Neuronal stem cell (in vitro differentiated cells): ENCODE measurements around the gene CCDC93.

Experiments used
- DNase-seq: peaks from one replicate; pipeline ENCODE4 v3.0.0-alpha.2; 2013; ENCODE audit warnings: low spot score
- H2AFZ ChIP-seq: one replicate; pipeline ENCODE4 v1.6.1; 2013; ENCODE audit warnings: mild to moderate bottlenecking, low read length, inconsistent platforms
- H2AK5ac ChIP-seq: 2 replicates; pipeline ENCODE4 v1.6.1; 2013; ENCODE audit warnings: low read depth, mild to moderate bottlenecking, inconsistent platforms, low read length, moderate library complexity, mixed read lengths
- H2BK120ac ChIP-seq: 2 replicates; pipeline ENCODE4 v1.6.1; 2013; ENCODE audit warnings: low read depth, mild to moderate bottlenecking, inconsistent platforms, low read length, moderate library complexity, mixed read lengths
- H2BK12ac ChIP-seq: one replicate; pipeline ENCODE4 v1.6.1; 2013; ENCODE audit warnings: low read length, inconsistent platforms
- H2BK15ac ChIP-seq: 2 replicates; pipeline ENCODE4 v1.6.1; 2013; ENCODE audit warnings: mild to moderate bottlenecking, low read length, inconsistent platforms, mixed read lengths
- H2BK5ac ChIP-seq: one replicate; pipeline ENCODE4 v1.6.1; 2013; ENCODE audit warnings: inconsistent platforms, mild to moderate bottlenecking, low read length, moderate library complexity
- H3K14ac ChIP-seq: one replicate; pipeline ENCODE4 v1.6.1; 2013; ENCODE audit warnings: low read length, inconsistent platforms
- H3K18ac ChIP-seq: 2 replicates; pipeline ENCODE4 v1.6.1; 2013; ENCODE audit warnings: low read length, inconsistent platforms
- H3K23ac ChIP-seq: 2 replicates; pipeline ENCODE4 v1.6.1; 2013; ENCODE audit warnings: low read depth, mild to moderate bottlenecking, mixed read lengths, low read length, inconsistent platforms; ENCODE audit not compliant: poor library complexity
- H3K27ac ChIP-seq: replicated peaks from 3 replicates; pipeline ENCODE4 v1.5.1; 2013; ENCODE audit warnings: low read length, inconsistent platforms
- H3K27me3 ChIP-seq, 3 experiments: 2 replicates each; pipeline ENCODE4 v1.6.1; 2013; ENCODE audit warnings: low read length in 3 of 3, mild to moderate bottlenecking in 2 of 3, inconsistent platforms in 1 of 3, low read depth in 1 of 3, mixed read lengths in 1 of 3, moderate library complexity in 1 of 3; ENCODE audit not compliant: control insufficient read depth in 3 of 3, insufficient read depth in 3 of 3
- H3K36me3 ChIP-seq, 2 donors: replicated peaks in 1 of 2; 2 replicates each; pipeline ENCODE4 v1.6.1; 2013; ENCODE audit warnings: low read length in 2 of 2; ENCODE audit not compliant: control insufficient read depth in 2 of 2, insufficient read depth in 2 of 2
- H3K4ac ChIP-seq: 2 replicates; pipeline ENCODE4 v1.6.1; 2013; ENCODE audit warnings: inconsistent platforms, mild to moderate bottlenecking, low read length, moderate library complexity
- H3K4me1 ChIP-seq, 2 donors: 1 replicate in 1 of 2; 2 replicates in 1 of 2; pipeline ENCODE4 v1.6.1; 2013; ENCODE audit warnings: low read length in 2 of 2, low read depth in 1 of 2; ENCODE audit not compliant: control insufficient read depth in 2 of 2, insufficient read depth in 1 of 2
- H3K4me2 ChIP-seq: one replicate; pipeline ENCODE4 v1.6.1; 2013; ENCODE audit warnings: mild to moderate bottlenecking, low read length, inconsistent platforms; ENCODE audit not compliant: insufficient read depth, poor library complexity, severe bottlenecking
- H3K4me3 ChIP-seq, 2 donors: 2 replicates each; pipeline ENCODE4 v1.5.1; 2013; ENCODE audit warnings: low read length in 2 of 2, mild to moderate bottlenecking in 2 of 2, inconsistent platforms in 1 of 2, moderate library complexity in 1 of 2
- H3K79me1 ChIP-seq: one replicate; pipeline ENCODE4 v1.6.1; 2013; ENCODE audit warnings: low read depth, mild to moderate bottlenecking, inconsistent platforms, low read length, moderate library complexity
- H3K9ac ChIP-seq: one replicate; pipeline ENCODE4 v1.6.1; 2013; ENCODE audit warnings: mild to moderate bottlenecking, low read depth, low read length, inconsistent platforms; ENCODE audit not compliant: poor library complexity
- H3K9me3 ChIP-seq, 2 donors: replicated peaks in 1 of 2; 2 replicates each; pipeline versions ENCODE3 to v1.6.1; 2013; ENCODE audit warnings: low read length in 2 of 2, mild to moderate bottlenecking in 2 of 2, inconsistent platforms in 1 of 2, low read depth in 1 of 2, mixed read lengths in 1 of 2, moderate library complexity in 1 of 2; ENCODE audit not compliant: control insufficient read depth in 2 of 2, insufficient read depth in 1 of 2
- H4K8ac ChIP-seq: one replicate; pipeline ENCODE4 v1.6.1; 2013; ENCODE audit warnings: low read depth, mild to moderate bottlenecking, inconsistent platforms, low read length, moderate library complexity
- H4K91ac ChIP-seq: one replicate; pipeline ENCODE4 v1.6.1; 2013; ENCODE audit warnings: low read length, low read depth, mild to moderate bottlenecking, inconsistent platforms; ENCODE audit not compliant: poor library complexity
- WGBS, 2 donors: extraction: QIAGEN DNeasy Blood & Tissue Kit; methylation state at CpG; one replicate each; pipeline ENCODE4 v1.1.7; 2013; ENCODE audit warnings: missing lambda C conversion rate in 2 of 2, mixed read lengths in 1 of 2; ENCODE audit not compliant: insufficient read length in 2 of 2, insufficient replicate concordance in 1 of 2; ENCODE audit errors: extremely low coverage in 2 of 2; 5-methylcytosine and 5-hydroxymethylcytosine counted together

The CCDC93 gene

DNA sequence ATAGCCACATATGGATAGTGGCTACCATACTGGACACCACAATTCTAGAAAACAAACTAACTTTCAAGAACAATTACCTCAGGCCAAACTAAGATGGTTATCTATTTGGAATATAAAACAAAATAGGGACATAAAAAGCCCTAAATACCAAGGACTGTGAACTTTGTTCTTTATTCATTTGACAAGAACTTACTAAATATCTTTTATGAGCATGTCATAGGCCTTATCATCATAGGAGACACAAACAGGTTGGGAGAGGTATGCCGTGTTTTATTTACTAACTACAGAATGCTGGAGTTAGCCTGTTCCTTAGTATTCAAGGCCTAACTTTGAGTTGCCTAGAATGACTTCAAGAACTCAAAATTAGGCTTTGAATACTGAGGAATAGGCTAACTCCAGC, 32.1 kb downstream of the CCDC93 start:
- Histone ChIP-seq H3K4ac (no peak overlapping the region), H2BK12ac (no peak overlapping the region), H2BK15ac (no peak overlapping the region), H3K14ac (no peak overlapping the region), H3K4me2 (no peak overlapping the region), H2BK120ac (no peak overlapping the region), H2AK5ac (no peak overlapping the region), H3K9ac (no peak overlapping the region), H3K4me3 (no peak overlapping the region), H2AFZ (no peak overlapping the region), H3K4me1 (peaks cover 0 to 4% of the 10 kb centered on the region in 2 donors), H2BK5ac (no peak overlapping the region), H4K91ac (no peak overlapping the region), H3K27ac (no peak overlapping the region), H4K8ac (no peak overlapping the region), H3K27me3 (no peaks in the 10 kb centered on the region), H3K18ac (no peak overlapping the region), H3K9me3 (no peaks in the 10 kb centered on the region), H3K79me1 (no peaks in the 10 kb centered on the region), H3K23ac (no peak overlapping the region), H3K36me3 (peaks cover 3 to 65% of the 10 kb centered on the region in 2 donors)
- no CpG with 5 or more reads among the region's 1 CpG for WGBS, 2 donors
- no peak for DNase-seq

GRCh38 chr2:117980783-117981676, 32.8 kb downstream of the CCDC93 start:
- H2AK5ac ChIP-seq, result no peak overlapping the region
- H2BK5ac ChIP-seq, result no peak overlapping the region
- no peak overlapping the region for H3K4me3 ChIP-seq
- H3K4me1 ChIP-seq, result peaks cover 0 to 4% of the 10 kb centered on the region in 2 donors
- no peak overlapping the region for H3K4ac ChIP-seq
- H3K23ac ChIP-seq, result no peak overlapping the region
- no peak overlapping the region for H3K4me2 ChIP-seq
- H3K18ac ChIP-seq, result no peak overlapping the region
- DNase-seq, result no peak
- H3K9me3 ChIP-seq, result no peaks in the 10 kb centered on the region
- no peak overlapping the region for H2BK12ac ChIP-seq
- no peak overlapping the region for H2BK15ac ChIP-seq
- WGBS, 2 donors, result no CpG with 5 or more reads among the region's 5 CpGs
- H2AFZ ChIP-seq, result no peak overlapping the region
- no peak overlapping the region for H3K14ac ChIP-seq
- H2BK120ac ChIP-seq, result no peak overlapping the region
- peak overlapping the region; percentile 22 for H4K91ac ChIP-seq
- H3K79me1 ChIP-seq, result no peaks in the 10 kb centered on the region
- peaks cover 3 to 65% of the 10 kb centered on the region in 2 donors for H3K36me3 ChIP-seq
- no peak overlapping the region for H3K27ac ChIP-seq
- no peak overlapping the region for H4K8ac ChIP-seq
- peak overlapping the region; percentile 33 for H3K9ac ChIP-seq
- no peaks in the 10 kb centered on the region for H3K27me3 ChIP-seq

GRCh38 chr2:117979911-117980701, 33.8 kb downstream of the CCDC93 start:
- Histone ChIP-seq H2AFZ (no peak overlapping the region), H3K4ac (no peak overlapping the region), H3K36me3 (peaks cover 3 to 63% of the 10 kb centered on the region in 2 donors), H3K4me3 (no peak overlapping the region), H2BK15ac (no peak overlapping the region), H3K27me3 (no peaks in the 10 kb centered on the region), H4K91ac (no peak overlapping the region), H3K9ac (no peak overlapping the region), H3K9me3 (no peaks in the 10 kb centered on the region), H2AK5ac (no peak overlapping the region), H3K23ac (no peak overlapping the region), H2BK120ac (no peak overlapping the region), H4K8ac (no peak overlapping the region), H2BK5ac (no peak overlapping the region), H3K79me1 (no peaks in the 10 kb centered on the region), H3K18ac (no peak overlapping the region), H3K27ac (no peak overlapping the region), H3K4me1 (peaks cover 0 to 4% of the 10 kb centered on the region in 2 donors), H3K4me2 (no peak overlapping the region), H2BK12ac (no peak overlapping the region), H3K14ac (no peak overlapping the region)
- no peak for DNase-seq
- no CpG with 5 or more reads among the region's 6 CpGs for WGBS, 2 donors

GRCh38 chr2:117977696-117978095, 36.2 kb downstream of the CCDC93 start:
- Histone ChIP-seq H3K18ac (no peak overlapping the region), H3K23ac (no peak overlapping the region), H3K27ac (no peak overlapping the region)

More at GRCh38 chr2:117977696-117978095, 36.2 kb downstream of the CCDC93 start:
- no peak overlapping the region for H2BK12ac ChIP-seq
- no peak overlapping the region for H2BK15ac ChIP-seq
- H3K4ac ChIP-seq, result no peak overlapping the region
- no peaks in the 10 kb centered on the region for H3K27me3 ChIP-seq
- H3K9ac ChIP-seq, result no peak overlapping the region
- H3K36me3 ChIP-seq, result peaks cover 6 to 70% of the 10 kb centered on the region in 2 donors
- peaks cover 0 to 4% of the 10 kb centered on the region in 2 donors for H3K4me1 ChIP-seq
- no peak overlapping the region for H2AK5ac ChIP-seq
- no peak overlapping the region for H4K91ac ChIP-seq
- DNase-seq, result no peak
- no peak overlapping the region for H4K8ac ChIP-seq
- no peak overlapping the region for H3K14ac ChIP-seq
- no peak overlapping the region for H2BK5ac ChIP-seq
- H3K4me2 ChIP-seq, result no peak overlapping the region
- H2BK120ac ChIP-seq, result no peak overlapping the region
- H3K9me3 ChIP-seq, result no peaks in the 10 kb centered on the region
- H3K4me3 ChIP-seq, result no peak overlapping the region
- no peak overlapping the region for H2AFZ ChIP-seq
- WGBS, 2 donors, result no CpG with 5 or more reads among the region's 3 CpGs
- no peaks in the 10 kb centered on the region for H3K79me1 ChIP-seq
